K562 (cell line): ENCODE data around the gene OVOL2. TPM values are rescaled to one million over a fixed set of nuclear protein-coding genes. Genes with fewer than 3 reads are reported as not detected.

ENCODE experiments used
- ATAC-seq: fragments of 200-7000 bp; cut with Tn5 transposase; 3 replicates; pipeline ENCODE4 v1.9.1; 2020; ENCODE audit warnings: moderate library complexity
- BruUV-seq: library from RNA; stranded (reverse); fragments of 400-500 nt; replicated peaks from 2 replicates; lab custom pipeline; 2021; lab: Mats Ljungman, UMichigan
- CTCF ChIA-PET: fragments of 300-600 bp; formaldehyde crosslinking; extraction: SDS; loops from one replicate; lab custom pipeline; 2021; ENCODE audit warnings: low intra/inter-chr PET ratio; lab: Yijun Ruan, JAX
- POLR2A ChIA-PET: fragments of 300-600, 350-650 bp; sonication (Branson Sonifier 250); formaldehyde crosslinking; extraction: SDS; loops from one replicate; lab custom pipeline; 2021; ENCODE audit warnings: antibody characterized with exemption, inconsistent platforms; lab: Yijun Ruan, JAX
- DNase-seq, 4 experiments: peaks; one replicate each; pipeline versions ENCODE4 v3.0.0 to v3.0.0-alpha.2; 2011 to 2018; ENCODE audit warnings: low spot score in 3 of 4, mixed read lengths in 3 of 4; ENCODE audit errors: extremely low read depth in 1 of 4
- FAIRE-seq: peaks from 2 replicates; lab custom pipeline; 2011; peaks lifted over from hg19 to GRCh38; lab: Jason Lieb, UNC
- H2AFZ ChIP-seq: 2 replicates; pipeline ENCODE4 v1.6.0; 2011; ENCODE audit warnings: low read depth, low read length, control low read depth, inconsistent platforms
- H3K27ac ChIP-seq: fragments of 200-600 bp; 3 replicates; pipeline ENCODE4 v1.8.0; 2011; ENCODE audit warnings: low read depth, mild to moderate bottlenecking, control low read depth, inconsistent platforms, low read length, moderate library complexity, mixed read lengths; ENCODE audit errors: extremely low read depth
- H3K27me3 ChIP-seq, 2 experiments: fragments of 300-600 bp in 1 of 2; 2 replicates in 1 of 2; 3 replicates in 1 of 2; pipeline versions ENCODE4 v1.6.0 to v1.8.0; 2011; ENCODE audit warnings: inconsistent platforms in 2 of 2, low read length in 2 of 2, mild to moderate bottlenecking in 1 of 2, mixed read lengths in 1 of 2, moderate library complexity in 1 of 2; ENCODE audit not compliant: control insufficient read depth in 2 of 2, insufficient read depth in 2 of 2
- H3K36me3 ChIP-seq: fragments of 300-600 bp; 3 replicates; pipeline ENCODE4 v1.8.0; 2011; ENCODE audit warnings: mild to moderate bottlenecking, low read length, inconsistent platforms; ENCODE audit not compliant: control insufficient read depth, insufficient read depth
- H3K4me1 ChIP-seq, 2 experiments: fragments of 200-600 bp in 1 of 2; replicated peaks in 1 of 2; 2 replicates in 1 of 2; 3 replicates in 1 of 2; pipeline versions ENCODE4 v1.5.1 to v1.8.0; 2011; ENCODE audit warnings: inconsistent platforms in 2 of 2, low read length in 2 of 2, mild to moderate bottlenecking in 1 of 2, mixed read lengths in 1 of 2, moderate library complexity in 1 of 2; ENCODE audit not compliant: control insufficient read depth in 2 of 2, insufficient read depth in 2 of 2
- H3K4me2 ChIP-seq: 2 replicates; pipeline ENCODE4 v1.6.1; 2011; ENCODE audit warnings: low read length, control low read depth, inconsistent platforms, mixed read lengths; ENCODE audit not compliant: insufficient read depth
- H3K4me3 ChIP-seq: fragments of 200-600 bp; sonication (generic), shearing (Covaris generic); 2 replicates; pipeline ENCODE4 v1.5.1; 2016; ENCODE audit warnings: control low read depth, inconsistent platforms
- H3K79me2 ChIP-seq: fragments of 200-600 bp; 3 replicates; pipeline ENCODE4 v1.8.0; 2011; ENCODE audit warnings: low read length, inconsistent platforms; ENCODE audit not compliant: control insufficient read depth, insufficient read depth
- H3K9ac ChIP-seq, 2 experiments: 2 replicates each; pipeline versions ENCODE4 v1.6.0 to v1.6.1; 2011; ENCODE audit warnings: low read depth in 2 of 2, low read length in 2 of 2, control low read depth in 1 of 2, inconsistent platforms in 1 of 2, mild to moderate bottlenecking in 1 of 2, mixed read lengths in 1 of 2; ENCODE audit not compliant: insufficient read depth in 1 of 2
- H3K9me1 ChIP-seq: one replicate; pipeline ENCODE4 v1.6.0; 2011; ENCODE audit warnings: inconsistent platforms, mild to moderate bottlenecking, low read length, moderate library complexity; ENCODE audit not compliant: control insufficient read depth, insufficient read depth
- H3K9me3 ChIP-seq: replicated peaks from 2 replicates; pipeline ENCODE4 v1.5.1; 2011; ENCODE audit warnings: low read depth, low read length, inconsistent platforms; ENCODE audit not compliant: control insufficient read depth, insufficient read depth
- H4K20me1 ChIP-seq: replicated peaks from 2 replicates; pipeline ENCODE4 v1.6.1; 2011; ENCODE audit warnings: low read length, inconsistent platforms, mixed read lengths; ENCODE audit not compliant: control insufficient read depth, insufficient read depth
- MTA3 ChIP-seq: fragments of 450-650 bp; formaldehyde crosslinking; IDR thresholded peaks from 2 replicates; pipeline ENCODE4 v1.6.1; 2017; ENCODE audit warnings: mild to moderate bottlenecking, borderline replicate concordance
- MTF1 ChIP-seq: fragments of 250-450 bp; sonication (Bioruptor Pico); IDR thresholded peaks from 2 replicates; pipeline ENCODE4 v1.9.0; 2021; ENCODE audit warnings: moderate library complexity, mild to moderate bottlenecking, inconsistent platforms, borderline replicate concordance
- NCOR1 ChIP-seq: fragments of 450-650 bp; IDR thresholded peaks from 2 replicates; pipeline ENCODE4 v1.6.1; 2016; ENCODE audit warnings: mild to moderate bottlenecking, moderate library complexity
- NFE2 ChIP-seq: IDR thresholded peaks from 2 replicates; pipeline ENCODE4 v1.6.1; 2014; ENCODE audit warnings: antibody characterized with exemption, low read depth
- RFX5 ChIP-seq: IDR thresholded peaks from 2 replicates; pipeline ENCODE4 v1.6.1; 2011; ENCODE audit warnings: low read depth, mild to moderate bottlenecking, improper control_type of control experiment, low read length
- SMC3 ChIP-seq: conservative IDR thresholded peaks from 2 replicates; pipeline ENCODE4 v1.6.1; 2011; ENCODE audit warnings: low read depth, low read length, improper control_type of control experiment; ENCODE audit not compliant: insufficient read depth
- TAL1 ChIP-seq: fragments of 450-650 bp; IDR thresholded peaks from 2 replicates; pipeline ENCODE4 v1.6.1; 2016; ENCODE audit warnings: mild to moderate bottlenecking
- TARDBP ChIP-seq: fragments of 450-650 bp; IDR thresholded peaks from 2 replicates; pipeline ENCODE4 v1.6.1; 2016
- TGIF2 ChIP-seq: sonication (generic); formaldehyde crosslinking; IDR thresholded peaks from 2 replicates; pipeline ENCODE4 v1.8.1; 2022; ENCODE audit warnings: mild to moderate bottlenecking, missing genetic modification reagents, moderate library complexity
- ZNF57 ChIP-seq: fragments of 450-650 bp; formaldehyde crosslinking; IDR thresholded peaks from 2 replicates; pipeline ENCODE4 v1.4.0; 2020; ENCODE audit warnings: mild to moderate bottlenecking, moderate library complexity
- ZNF75A ChIP-seq: fragments of 450-650 bp; formaldehyde crosslinking; IDR thresholded peaks from 2 replicates; pipeline ENCODE4 v1.4.0; 2020; ENCODE audit warnings: mild to moderate bottlenecking
- WGBS: fragments of 100-300 bp; shearing (Covaris generic); methylation state at CpG from one replicate; pipeline ENCODE4 v1.1.6; 2016; ENCODE audit warnings: low coverage, mixed read lengths; ENCODE audit not compliant: insufficient coverage; ENCODE audit errors: missing lambda C conversion rate; 5-methylcytosine and 5-hydroxymethylcytosine counted together
- in situ Hi-C: fragments of 300-500 bp; cut with MboI; formaldehyde crosslinking; loops from 4 replicates; pipeline ENCODE4 v1.15.0; 2018; ENCODE audit warnings: inconsistent platforms, mixed read lengths
- intact Hi-C: fragments of 100-400 bp; cut with micrococcal nuclease; formaldehyde crosslinking; loops from 2 replicates; pipeline ENCODE4 v1.14.2; 2022
- polyA plus RNA-seq, 8 experiments: library from polyadenylated mRNA; depleted of rRNA in 4 of 8; stranded (reverse) in 5 of 8; unstranded in 3 of 8; fragments of >200 nt; fragmentation: Nextera tagmentation in 2 of 8; fragmentation: Illumina TruSeq in 1 of 8; extraction: Ambion mirVana in 2 of 8; extraction: Trizol in 1 of 8; gene quantifications; 2 replicates each; pipeline versions ENCODE4 v1.2.1 to v1.2.3, GENCODE V29; 2011 to 2014; ENCODE audit warnings: inconsistent platforms in 1 of 8, missing spikeins in 1 of 8
- total RNA-seq, 7 experiments: library from RNA; depleted of rRNA in 6 of 7; stranded (reverse); fragments of >200 nt in 6 of 7; fragmentation: Illumina TruSeq in 2 of 7; extraction: Trizol in 2 of 7; gene quantifications; 2 replicates each; pipeline versions ENCODE4 v1.2.1 to v1.2.3, GENCODE V29; 2011 to 2021; ENCODE audit warnings: low replicate concordance in 1 of 7

The OVOL2 gene
- total and polyA plus RNA-seq, 9 of the 15 experiments (the other 6 are each of a cell fraction or from before 2014, with no cell fraction given), result not detected

- no peaks in the 10 kb centered on the region for H3K79me2 ChIP-seq
- no TSS peak for BruUV-seq
- CTCF ChIA-PET, result no interaction called here
- WGBS, result 0% methylated on average over 3 of the region's 3 CpGs
- H3K4me1 ChIP-seq, result no peaks in the 10 kb centered on the region
- ATAC-seq (no peak), DNase-seq (no peak), FAIRE-seq (no peak)
- H3K27me3 ChIP-seq, result peaks cover 0 to 12% of the 10 kb centered on the region in 2 experiments; a peak in 2 of 5 replicates
- H3K4me2 ChIP-seq, result no peak overlapping the region
- H3K9ac ChIP-seq, result no peak overlapping the region
- H3K4me3 ChIP-seq, result no peak overlapping the region
- H3K9me1 ChIP-seq, result no peaks in the 10 kb centered on the region
- in situ Hi-C loops (no loop called here), intact Hi-C loops (loop anchor here (10.0 kb wide), 1 partner anchor 258 kb away; no protein-coding TSS in a partner anchor)
- H3K36me3 ChIP-seq, result no peaks in the 10 kb centered on the region
- H4K20me1 ChIP-seq, result no peaks in the 10 kb centered on the region
- POLR2A ChIA-PET, result interaction anchor here (0.7 kb wide), 1 partner anchor 93 kb away, joined by 3 read pairs; no protein-coding TSS in a partner anchor
- TF ChIP-seq NFE2 (no peak), TARDBP (no peak), SMC3 (no peak), TAL1 (no peak), TGIF2 (CRISPR knock-in tag) (no peak), MTF1 (CRISPR knock-in tag) (no peak), MTA3 (no peak)
- no peak overlapping the region for H2AFZ ChIP-seq
- H3K27ac ChIP-seq, result no peak overlapping the region
- H3K9me3 ChIP-seq, result no peaks in the 10 kb centered on the region
Observed at GRCh38 chr20:18016772-18017171, 40.9 kb downstream of the OVOL2 start.

GRCh38 chr20:18014411-18014810, 43.3 kb downstream of the OVOL2 start:
- Histone ChIP-seq H2AFZ (no peak overlapping the region), H3K4me3 (no peak overlapping the region), H4K20me1 (no peaks in the 10 kb centered on the region), H3K27me3 (peaks cover 0 to 12% of the 10 kb centered on the region in 2 experiments; a peak in 2 of 5 replicates), H3K9ac (no peak overlapping the region), H3K9me1 (no peaks in the 10 kb centered on the region), H3K27ac (no peak overlapping the region), H3K4me2 (no peak overlapping the region), H3K36me3 (no peaks in the 10 kb centered on the region), H3K9me3 (no peaks in the 10 kb centered on the region), H3K4me1 (no peaks in the 10 kb centered on the region), H3K79me2 (no peaks in the 10 kb centered on the region)
- TF ChIP-seq NCOR1, result no peak
- no peak for TF ChIP-seq RFX5
- no peak for TF ChIP-seq ZNF57 (CRISPR knock-in tag)
- no peak for TF ChIP-seq ZNF75A (CRISPR knock-in tag)
- in situ Hi-C loops (no loop called here), intact Hi-C loops (loop anchor here (10.0 kb wide), 1 partner anchor 260 kb away; no protein-coding TSS in a partner anchor)
- ChIA-PET CTCF (no interaction called here), POLR2A (no interaction called here)
- FAIRE-seq (no peak), DNase-seq (no peak), ATAC-seq (no peak)
- BruUV-seq, result no TSS peak
- 33% methylated on average over 6 of the region's 6 CpGs for WGBS
